ENCODE measurements around the gene PTK7. TPM values are rescaled to one million over a fixed set of nuclear protein-coding genes. Genes with fewer than 3 reads are reported as not detected.

The PTK7 gene
- total RNA-seq, 1 experiment from 2014 or later: 42.6 TPM

- DNase-seq (ENCODE audit: unreplicated experiment): no peak
- ChIA-PET CTCF (interaction anchor here (0.6 to 1.0 kb wide), 3 partner anchors 21 to 150 kb away, joined by 3 read pairs; no protein-coding TSS in a partner anchor), POLR2A (interaction anchor here (0.6 to 6.1 kb wide), 14 partner anchors 11 to 235 kb away, joined by 3 to 44 read pairs (median 5); partner anchors contain the start of genes CUL7, CUL9, KLC4 and MRPL2)
- Mint-ChIP-seq H3K36me3 (ENCODE audit: insufficient read depth, unreplicated experiment) (peaks cover 15% of the 10 kb centered on the region), H3K9me3 (ENCODE audit: unreplicated experiment) (no peaks in the 10 kb centered on the region), H3K4me1 (ENCODE audit: insufficient read depth, unreplicated experiment) (peaks cover 30% of the 10 kb centered on the region), H3K27me3 (ENCODE audit: insufficient read depth, unreplicated experiment) (no peaks in the 10 kb centered on the region), H3K4me3 (ENCODE audit: unreplicated experiment) (peak overlapping the region; percentile 87), H3K27ac (ENCODE audit: low read depth, unreplicated experiment) (peak overlapping the region; percentile 83)
- no peak for TF ChIP-seq CTCF (IDR thresholded peaks at IDR 0.05; ENCODE audit: unreplicated experiment)
- intact Hi-C loops (cut with micrococcal nuclease): loop anchor here (2.0 to 5.0 kb wide), 2 partner anchors 58 to 347 kb away; partner anchors contain the start of genes DNPH1, POLR1C and YIPF3
- TSS peak; percentile 43 for BruUV-seq (replicated peaks)
Measured at GRCh38 chr6:43170417-43170930, 94.4 kb downstream of the PTK7 start.

- no peaks in the 10 kb centered on the region for H3K27me3 Mint-ChIP-seq (ENCODE audit: insufficient read depth, unreplicated experiment)
- BruUV-seq (replicated peaks): TSS peak; percentile 43
- H3K36me3 Mint-ChIP-seq (ENCODE audit: insufficient read depth, unreplicated experiment): peaks cover 20% of the 10 kb centered on the region
- H3K4me3 Mint-ChIP-seq (ENCODE audit: unreplicated experiment): peak within 1 kb of the TSS; percentile 87
- peak; percentile 100 for DNase-seq (ENCODE audit: unreplicated experiment)
- TF ChIP-seq CTCF (IDR thresholded peaks at IDR 0.05; ENCODE audit: unreplicated experiment): peak; percentile 64
- ChIA-PET CTCF (interaction anchor here (0.6 to 1.2 kb wide), 3 partner anchors 75 to 156 kb away, joined by 3 to 4 read pairs (median 3); no protein-coding TSS in a partner anchor), POLR2A (interaction anchor here (0.6 to 6.1 kb wide), 18 partner anchors 11 to 458 kb away, joined by 3 to 44 read pairs (median 4); partner anchors contain the start of genes CUL7, CUL9, GTPBP2 and KLC4)
- peak within 1 kb of the TSS; percentile 83 for H3K27ac Mint-ChIP-seq (ENCODE audit: low read depth, unreplicated experiment)
- peaks cover 30% of the 10 kb centered on the region for H3K4me1 Mint-ChIP-seq (ENCODE audit: insufficient read depth, unreplicated experiment)
- intact Hi-C loops (cut with micrococcal nuclease): loop anchor here (1.0 to 5.0 kb wide), 3 partner anchors 58 to 346 kb away; partner anchors contain the start of genes DNPH1, POLR1C and YIPF3
- no peaks in the 10 kb centered on the region for H3K9me3 Mint-ChIP-seq (ENCODE audit: unreplicated experiment)
Measured at GRCh38 chr6:43170931-43171706, 95.0 kb downstream of the PTK7 start, which contains the start of gene SRF. TSS of gene SRF (plus strand) at chr6:43171269. CDS start at chr6:43171657, 388 bp downstream.

- no TSS peak for BruUV-seq (replicated peaks)
- intact Hi-C loops (cut with micrococcal nuclease): loop anchor here (1.0 to 5.0 kb wide), 3 partner anchors 57 to 346 kb away; partner anchors contain the start of genes DNPH1, POLR1C and YIPF3
- DNase-seq (ENCODE audit: unreplicated experiment): no peak
- POLR2A ChIA-PET: interaction anchor here (0.6 to 6.1 kb wide), 16 partner anchors 10 to 1268 kb away, joined by 3 to 44 read pairs (median 3); partner anchors contain the start of genes CUL7, CUL9, GTPBP2 and KLC4
- Mint-ChIP-seq H3K4me3 (ENCODE audit: unreplicated experiment) (peak overlapping the region; percentile 87), H3K4me1 (ENCODE audit: insufficient read depth, unreplicated experiment) (peaks cover 30% of the 10 kb centered on the region), H3K27ac (ENCODE audit: low read depth, unreplicated experiment) (peak overlapping the region; percentile 83), H3K36me3 (ENCODE audit: insufficient read depth, unreplicated experiment) (peaks cover 25% of the 10 kb centered on the region), H3K9me3 (ENCODE audit: unreplicated experiment) (no peaks in the 10 kb centered on the region), H3K27me3 (ENCODE audit: insufficient read depth, unreplicated experiment) (no peaks in the 10 kb centered on the region)
- CTCF ChIA-PET: interaction anchor here (1.0 to 1.2 kb wide), 3 partner anchors 57 to 156 kb away, joined by 3 to 4 read pairs (median 3); no protein-coding TSS in a partner anchor
- no peak for TF ChIP-seq CTCF (IDR thresholded peaks at IDR 0.05; ENCODE audit: unreplicated experiment)
Measured at GRCh38 chr6:43171707-43172103, 95.6 kb downstream of the PTK7 start.
